ENCODE data around the gene BATF.

DNA sequence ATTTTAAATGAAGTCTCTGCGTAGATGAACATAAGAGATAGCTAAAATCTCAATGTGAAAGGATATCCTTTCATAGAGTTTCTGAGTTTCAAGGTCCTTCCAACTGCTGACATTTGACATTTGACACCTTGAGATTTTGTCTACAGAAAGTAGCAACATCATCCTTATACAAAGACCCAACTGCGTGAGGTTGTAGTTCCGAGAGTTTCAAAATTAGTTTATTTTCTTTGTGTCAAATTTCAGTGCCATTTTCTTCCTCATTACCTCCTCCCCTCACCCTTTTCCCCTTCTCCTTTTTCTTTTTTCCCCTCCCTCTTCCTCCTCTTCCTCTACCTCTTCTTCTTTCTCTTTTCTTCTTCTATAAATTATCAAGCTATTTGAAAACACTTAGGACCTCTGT is 26.9 kb upstream of the BATF start:
- TF ChIP-seq, protein P1, sequence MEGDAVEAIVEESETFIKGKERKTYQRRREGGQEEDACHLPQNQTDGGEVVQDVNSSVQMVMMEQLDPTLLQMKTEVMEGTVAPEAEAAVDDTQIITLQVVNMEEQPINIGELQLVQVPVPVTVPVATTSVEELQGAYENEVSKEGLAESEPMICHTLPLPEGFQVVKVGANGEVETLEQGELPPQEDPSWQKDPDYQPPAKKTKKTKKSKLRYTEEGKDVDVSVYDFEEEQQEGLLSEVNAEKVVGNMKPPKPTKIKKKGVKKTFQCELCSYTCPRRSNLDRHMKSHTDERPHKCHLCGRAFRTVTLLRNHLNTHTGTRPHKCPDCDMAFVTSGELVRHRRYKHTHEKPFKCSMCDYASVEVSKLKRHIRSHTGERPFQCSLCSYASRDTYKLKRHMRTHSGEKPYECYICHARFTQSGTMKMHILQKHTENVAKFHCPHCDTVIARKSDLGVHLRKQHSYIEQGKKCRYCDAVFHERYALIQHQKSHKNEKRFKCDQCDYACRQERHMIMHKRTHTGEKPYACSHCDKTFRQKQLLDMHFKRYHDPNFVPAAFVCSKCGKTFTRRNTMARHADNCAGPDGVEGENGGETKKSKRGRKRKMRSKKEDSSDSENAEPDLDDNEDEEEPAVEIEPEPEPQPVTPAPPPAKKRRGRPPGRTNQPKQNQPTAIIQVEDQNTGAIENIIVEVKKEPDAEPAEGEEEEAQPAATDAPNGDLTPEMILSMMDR (IDR thresholded peaks at IDR 0.05) = no peak
- no peak for TF ChIP-seq POLR2A (IDR thresholded peaks at IDR 0.05)

Measured in right lobe of liver (tissue), 4 donors.